Large intestine (tissue), 3 donors: ENCODE measurements around the gene PWP1. TPM values are rescaled to one million over a fixed set of nuclear protein-coding genes. Genes with fewer than 3 reads are reported as not detected.

Experiments
- DNase-seq, 2 donors: peaks; one replicate each; pipeline versions ENCODE4 v3.0.0 to v3.0.0-alpha.2; 2013
- H3K27ac ChIP-seq: one replicate; pipeline ENCODE4 v1.5.1; 2013; ENCODE audit warnings: low read length
- H3K27me3 ChIP-seq: 2 replicates; pipeline ENCODE4 v1.6.1; 2013; ENCODE audit warnings: low read length; ENCODE audit not compliant: control insufficient read depth, insufficient read depth
- H3K36me3 ChIP-seq: 2 replicates; pipeline ENCODE4 v1.6.1; 2013; ENCODE audit warnings: low read length; ENCODE audit not compliant: control insufficient read depth, insufficient read depth
- H3K4me1 ChIP-seq: one replicate; pipeline ENCODE4 v1.6.1; 2013; ENCODE audit warnings: low read length; ENCODE audit not compliant: control insufficient read depth, insufficient read depth
- H3K4me3 ChIP-seq: one replicate; pipeline ENCODE4 v1.5.1; 2013; ENCODE audit warnings: low read length
- H3K9me3 ChIP-seq: one replicate; pipeline ENCODE4 v1.6.1; 2013; ENCODE audit warnings: mild to moderate bottlenecking, low read depth, low read length, moderate library complexity; ENCODE audit not compliant: control insufficient read depth
- WGBS: methylation state at CpG from one replicate; pipeline ENCODE4 v1.1.5; 2013; ENCODE audit warnings: low lambda C conversion rate; ENCODE audit not compliant: insufficient coverage; 5-methylcytosine and 5-hydroxymethylcytosine counted together
- polyA plus RNA-seq: library from polyadenylated mRNA; unstranded; fragments of 120-200 nt; gene quantifications from one replicate; pipeline ENCODE4 v1.2.1, GENCODE V29; 2013

The PWP1 gene
- polyA plus RNA-seq, 1 donor: 36.9 TPM

DNA sequence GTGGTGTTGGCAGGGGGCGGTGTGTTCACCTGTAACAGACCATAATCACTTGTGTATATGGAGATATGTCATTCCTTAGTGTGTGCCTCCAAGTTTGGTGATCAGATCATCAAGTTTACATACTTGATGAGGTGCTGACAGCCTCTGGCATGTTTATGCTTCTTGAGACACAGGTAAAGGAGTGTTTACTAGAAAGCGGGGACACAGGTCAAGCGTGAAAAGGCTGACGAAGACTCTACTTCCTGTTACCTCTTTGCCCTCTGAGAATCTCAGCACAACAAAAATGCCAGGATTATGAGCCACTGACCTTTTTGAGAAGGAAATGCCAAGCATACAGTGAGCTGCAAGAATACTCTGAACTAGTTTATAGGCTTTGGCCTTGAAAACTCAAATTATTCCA, 45.8 kb downstream of the PWP1 start:
- Histone ChIP-seq H3K9me3 (no peaks in the 10 kb centered on the region), H3K27me3 (no peaks in the 10 kb centered on the region), H3K36me3 (peaks cover 32% of the 10 kb centered on the region), H3K27ac (no peak overlapping the region), H3K4me3 (no peak overlapping the region), H3K4me1 (no peaks in the 10 kb centered on the region)
- no peak for DNase-seq
- WGBS: no CpG with 5 or more reads among the region's 4 CpGs

DNA sequence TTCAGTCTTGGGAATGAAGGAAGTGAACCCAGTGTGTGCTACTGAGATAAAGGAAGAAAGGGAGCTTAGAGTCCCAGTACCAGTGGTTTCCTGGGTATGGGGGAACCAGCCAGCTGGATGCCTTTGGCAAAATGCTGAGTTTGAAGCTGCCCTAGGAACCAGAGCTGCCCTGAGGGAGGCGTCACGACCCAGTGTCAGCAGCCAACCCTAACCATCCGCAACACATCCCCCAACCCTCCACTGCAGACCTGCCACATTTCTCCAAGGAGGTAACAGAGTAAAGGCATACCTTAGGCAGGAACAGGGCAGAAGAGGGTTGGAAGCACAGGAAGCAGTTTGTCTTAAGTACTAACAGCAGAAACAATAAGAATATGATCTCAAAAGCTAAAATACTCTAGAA, 46.8 kb downstream of the PWP1 start:
- no peak overlapping the region for H3K27ac ChIP-seq
- 100% methylated on average over 1 of the region's 3 CpGs for WGBS
- no peaks in the 10 kb centered on the region for H3K9me3 ChIP-seq
- DNase-seq: no peak
- H3K36me3 ChIP-seq: peaks cover 39% of the 10 kb centered on the region
- no peaks in the 10 kb centered on the region for H3K4me1 ChIP-seq
- H3K4me3 ChIP-seq: no peak overlapping the region
- no peaks in the 10 kb centered on the region for H3K27me3 ChIP-seq

DNA sequence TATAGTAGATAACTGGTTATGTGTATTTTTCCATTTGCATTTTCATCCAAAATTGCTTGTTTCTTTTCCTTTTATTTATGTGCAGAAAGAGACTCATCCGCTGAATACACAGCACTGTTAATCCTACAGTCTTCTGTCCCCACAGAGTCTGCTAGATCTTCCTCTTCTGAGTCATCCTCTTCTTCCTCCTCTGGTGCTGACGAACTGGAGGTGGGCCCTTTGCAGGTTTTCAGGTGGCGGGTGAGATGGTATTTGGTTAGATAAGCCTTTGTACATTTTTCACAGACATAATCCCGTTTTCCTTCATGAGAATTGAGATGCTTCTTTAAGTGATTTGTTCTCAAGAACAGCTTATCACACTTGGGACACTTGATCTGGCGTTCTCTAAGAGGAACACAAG, 48.5 kb downstream of the PWP1 start:
- 86% methylated on average over 1 of the region's 5 CpGs for WGBS
- no peak overlapping the region for H3K4me3 ChIP-seq
- DNase-seq: no peak
- H3K9me3 ChIP-seq: no peaks in the 10 kb centered on the region
- no peak overlapping the region for H3K27ac ChIP-seq
- peaks cover 57% of the 10 kb centered on the region for H3K36me3 ChIP-seq
- no peaks in the 10 kb centered on the region for H3K27me3 ChIP-seq
- H3K4me1 ChIP-seq: no peaks in the 10 kb centered on the region

DNA sequence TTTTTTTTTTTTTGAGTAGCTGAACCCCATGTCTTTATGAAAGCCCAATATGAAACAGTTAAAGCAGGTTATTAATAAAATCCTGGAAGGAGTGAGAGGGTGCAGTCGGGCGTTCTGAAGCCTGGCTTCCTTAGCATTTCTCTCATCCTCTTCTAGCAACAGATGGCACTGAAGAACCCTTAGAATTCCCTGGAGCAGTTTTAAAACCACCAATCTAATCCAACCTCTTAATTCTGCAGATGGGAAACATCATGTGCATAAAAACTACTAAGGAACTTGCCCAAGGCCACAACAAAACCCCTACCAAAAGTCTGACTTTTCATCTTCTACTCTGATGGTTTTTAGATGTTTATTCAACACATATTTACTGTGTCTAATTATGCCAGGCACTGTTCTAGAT, 50.2 kb downstream of the PWP1 start:
- WGBS: no CpG with 5 or more reads among the region's 2 CpGs
- Histone ChIP-seq H3K4me3 (no peak overlapping the region), H3K27me3 (no peaks in the 10 kb centered on the region), H3K9me3 (no peaks in the 10 kb centered on the region), H3K4me1 (no peaks in the 10 kb centered on the region), H3K27ac (no peak overlapping the region), H3K36me3 (peaks cover 72% of the 10 kb centered on the region)
- no peak for DNase-seq

DNA sequence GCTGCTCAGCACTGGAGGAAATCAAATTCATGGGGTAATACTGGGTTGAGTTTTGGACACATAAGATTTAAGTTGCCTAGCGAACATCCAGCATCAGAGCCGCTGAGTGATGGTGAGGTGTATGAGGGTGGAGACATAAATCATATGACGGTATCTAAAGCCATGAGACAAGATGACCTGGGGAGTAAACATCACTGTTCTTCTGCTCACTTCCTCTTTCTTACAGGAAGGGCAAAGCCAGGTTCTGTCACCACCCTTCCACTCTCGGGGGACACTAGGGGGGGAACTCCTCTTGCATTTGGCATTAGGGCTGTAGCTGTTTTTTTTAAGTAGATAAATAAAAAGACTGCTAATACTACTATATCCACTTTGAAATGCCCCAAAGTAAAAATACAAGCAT, 51.3 kb downstream of the PWP1 start:
- Histone ChIP-seq H3K9me3 (no peaks in the 10 kb centered on the region), H3K27me3 (no peaks in the 10 kb centered on the region), H3K4me1 (no peaks in the 10 kb centered on the region), H3K4me3 (no peak overlapping the region), H3K36me3 (peaks cover 83% of the 10 kb centered on the region), H3K27ac (no peak overlapping the region)
- no peak for DNase-seq
- WGBS: no CpG with 5 or more reads among the region's 4 CpGs

DNA sequence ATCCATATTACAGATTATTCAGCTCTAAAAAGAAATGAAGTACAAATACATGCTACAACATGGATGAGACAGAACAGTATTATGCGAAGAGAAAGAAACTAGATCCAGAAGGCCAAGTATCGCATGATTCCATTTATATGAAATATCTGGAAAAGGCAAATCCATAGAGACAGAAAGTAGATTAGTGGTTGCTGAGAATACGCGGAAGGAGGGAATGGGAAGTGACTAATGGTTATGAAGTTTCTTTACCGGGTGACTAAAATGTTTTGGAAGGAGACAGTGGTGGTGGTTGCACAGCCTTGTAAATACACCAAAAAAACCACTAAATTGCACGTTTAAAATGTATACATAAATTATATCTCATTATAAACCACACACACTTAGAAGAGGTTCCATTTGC, 62.9 kb downstream of the PWP1 start:
- H3K27me3 ChIP-seq: no peaks in the 10 kb centered on the region
- H3K4me3 ChIP-seq: no peak overlapping the region
- H3K4me1 ChIP-seq: no peaks in the 10 kb centered on the region
- H3K36me3 ChIP-seq: peaks cover 67% of the 10 kb centered on the region
- H3K9me3 ChIP-seq: no peaks in the 10 kb centered on the region
- 92% methylated on average over 4 of the region's 6 CpGs for WGBS
- H3K27ac ChIP-seq: no peak overlapping the region
- DNase-seq: no peak

DNA sequence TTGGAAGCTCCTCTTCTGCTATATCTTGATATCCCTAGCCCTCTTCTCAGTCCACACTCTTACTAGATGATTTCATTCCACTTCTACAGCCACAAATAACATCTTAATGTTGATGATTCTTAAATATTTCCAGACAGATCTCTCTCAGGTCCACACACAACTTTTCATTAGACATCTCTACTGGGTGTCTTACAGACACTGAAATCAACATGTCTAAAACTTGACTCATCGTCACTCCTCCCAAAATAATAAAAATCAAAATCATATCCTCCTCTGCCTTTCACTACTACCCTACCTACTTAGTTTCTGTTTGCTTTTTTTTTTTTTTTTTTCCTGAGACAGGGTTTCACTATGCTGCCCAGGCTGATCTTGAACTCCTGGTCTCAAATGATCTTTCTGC, 63.5 kb downstream of the PWP1 start:
- Histone ChIP-seq H3K4me3 (no peak overlapping the region), H3K9me3 (no peaks in the 10 kb centered on the region), H3K27ac (no peak overlapping the region), H3K36me3 (peaks cover 65% of the 10 kb centered on the region), H3K4me1 (no peaks in the 10 kb centered on the region), H3K27me3 (no peaks in the 10 kb centered on the region)
- DNase-seq: no peak
- WGBS: 100% methylated on average over 1 of the region's 1 CpG

DNA sequence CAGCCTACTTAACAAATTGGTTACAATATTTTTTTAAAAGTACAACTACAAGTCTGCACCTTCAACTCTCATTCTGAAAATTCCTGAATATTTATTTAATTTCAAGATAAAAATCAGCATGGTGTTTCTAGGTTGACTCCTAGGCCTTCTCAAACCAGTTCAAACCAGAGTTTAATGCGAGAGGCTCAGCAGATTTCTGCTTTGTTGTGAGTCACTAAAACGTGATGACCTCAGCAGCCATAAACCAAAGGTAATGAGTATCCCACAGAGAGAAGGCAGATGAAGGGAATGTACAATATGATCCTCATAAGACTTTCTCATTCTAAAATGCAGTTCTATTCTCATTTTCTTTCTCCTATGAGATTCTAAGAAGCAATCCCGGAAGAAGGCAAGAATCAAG, 73.8 kb downstream of the PWP1 start:
- Histone ChIP-seq H3K27me3 (peaks cover 2% of the 10 kb centered on the region), H3K4me3 (peak overlapping the region; percentile 98), H3K9me3 (no peaks in the 10 kb centered on the region), H3K36me3 (peaks cover 28% of the 10 kb centered on the region), H3K4me1 (peaks cover 12% of the 10 kb centered on the region), H3K27ac (peak overlapping the region; percentile 91)
- peak; percentile 87 to 95 for DNase-seq
- whole genome bisulfite sequencing: 17% methylated on average over 2 of the region's 3 CpGs

DNA sequence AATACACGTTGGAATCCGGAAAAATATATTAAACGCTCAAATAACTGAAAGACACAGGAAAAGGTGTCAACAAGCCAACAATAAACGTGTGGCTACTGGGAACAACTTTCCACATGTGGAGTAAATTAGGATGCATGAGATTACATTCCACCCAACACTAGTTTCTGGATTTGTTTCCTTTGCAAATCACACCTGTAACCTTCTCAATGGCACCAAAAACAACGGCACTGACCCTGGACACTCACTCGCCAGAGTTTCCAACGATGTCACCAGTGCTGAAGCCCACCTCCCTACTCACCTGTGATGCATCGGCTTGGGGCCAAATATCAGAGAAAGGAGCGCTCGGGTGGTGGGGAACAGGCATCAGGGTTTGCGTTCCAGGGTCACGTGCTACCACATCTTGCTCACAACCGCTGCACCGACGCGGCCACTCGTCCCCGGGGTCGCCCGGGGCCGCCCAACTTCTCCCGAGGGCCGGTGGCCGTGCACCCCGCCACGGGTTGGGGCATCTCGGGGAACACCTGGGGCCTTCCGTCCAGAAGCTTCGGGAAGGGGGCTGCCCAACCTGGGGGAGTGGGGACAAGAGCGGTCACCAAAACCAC, 74.7 kb downstream of the PWP1 start:
- peaks cover 6% of the 10 kb centered on the region for H3K27me3 ChIP-seq
- H3K27ac ChIP-seq: peak overlapping the region; percentile 91
- no CpG with 5 or more reads among the region's 30 CpGs for WGBS
- H3K4me3 ChIP-seq: peak overlapping the region; percentile 98
- peaks cover 22% of the 10 kb centered on the region for H3K36me3 ChIP-seq
- no peaks in the 10 kb centered on the region for H3K9me3 ChIP-seq
- H3K4me1 ChIP-seq: peaks cover 12% of the 10 kb centered on the region
- DNase-seq: peak; percentile 26 to 68

DNA sequence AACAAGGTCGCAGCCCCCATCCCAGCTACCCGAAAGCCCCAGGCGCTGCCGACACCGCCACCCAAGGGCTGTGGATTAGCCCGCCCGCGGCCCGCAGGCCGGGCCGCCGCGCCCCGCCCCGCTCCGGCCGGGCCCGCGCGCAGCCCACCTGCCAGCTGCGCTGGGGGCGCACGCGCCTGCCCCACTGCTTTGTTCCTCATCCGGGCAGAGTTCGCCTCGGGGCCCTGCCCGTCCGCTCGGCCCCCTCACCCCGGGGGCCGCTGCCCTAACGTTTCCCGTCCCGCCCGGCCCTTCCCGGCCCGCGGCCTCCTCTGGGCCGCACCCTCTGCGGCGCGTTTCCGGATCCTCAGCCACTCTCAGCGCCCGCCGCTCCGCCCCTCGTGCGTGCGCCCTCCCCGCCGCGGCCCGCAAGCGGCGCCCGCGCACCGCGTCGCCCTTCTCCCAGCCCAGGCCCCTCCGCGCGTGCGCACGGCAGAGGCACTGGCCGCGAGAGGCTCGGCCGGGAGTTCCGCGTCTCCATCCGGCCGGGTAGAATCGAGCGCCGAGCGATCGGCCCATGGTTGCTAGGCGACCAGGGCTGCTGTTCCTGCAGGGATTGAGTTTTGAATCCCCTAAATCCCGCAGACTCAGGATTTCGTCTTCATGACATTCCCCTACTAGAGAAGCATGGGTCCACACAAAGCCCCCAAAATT, 75.4 kb downstream of the PWP1 start, which contains the start of gene PRDM4:
TSS of gene PRDM4 (minus strand) at position 329 of the 693 bp plus-strand sequence. CDS start 622 bp downstream, outside the sequence.
- H3K27me3 ChIP-seq: peaks cover 7% of the 10 kb centered on the region
- no peaks in the 10 kb centered on the region for H3K9me3 ChIP-seq
- peaks cover 18% of the 10 kb centered on the region for H3K36me3 ChIP-seq
- H3K4me3 ChIP-seq: peak within 1 kb of the TSS; percentile 98
- peak within 1 kb of the TSS; percentile 91 for H3K27ac ChIP-seq
- peaks cover 12% of the 10 kb centered on the region for H3K4me1 ChIP-seq
- no CpG with 5 or more reads among the region's 83 CpGs for WGBS
- peak; percentile 96 to 98 for DNase-seq

DNA sequence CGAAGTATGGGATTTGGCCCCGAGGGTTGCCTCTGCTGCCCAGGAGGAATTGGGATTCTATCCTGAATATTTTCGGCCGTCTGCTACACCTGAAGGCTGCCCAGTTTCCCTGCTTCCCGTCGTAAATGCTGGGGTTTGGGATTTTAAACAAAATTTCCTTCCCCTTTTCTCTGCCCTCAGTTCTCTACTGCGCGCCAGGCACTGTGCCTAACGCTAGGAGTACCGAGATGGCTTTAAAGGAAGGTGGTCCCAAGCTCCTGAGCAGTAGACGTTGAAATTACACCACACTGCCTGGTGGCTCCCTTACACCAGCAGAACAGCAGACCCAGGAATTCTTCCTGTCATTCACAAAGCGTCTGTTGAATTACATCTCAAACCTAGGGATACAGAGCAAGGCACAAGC, 75.9 kb downstream of the PWP1 start:
- WGBS: no CpG with 5 or more reads among the region's 12 CpGs
- Histone ChIP-seq H3K36me3 (peaks cover 12% of the 10 kb centered on the region), H3K27me3 (peaks cover 9% of the 10 kb centered on the region), H3K27ac (peak overlapping the region; percentile 60), H3K4me1 (peaks cover 12% of the 10 kb centered on the region), H3K9me3 (no peaks in the 10 kb centered on the region), H3K4me3 (peak overlapping the region; percentile 81)
- DNase-seq: peak in 1 of 2 donors; percentile 17
